H9 (cell line): Measurements from ENCODE around the gene MMEL1. TPM values are rescaled to one million over a fixed set of nuclear protein-coding genes. Genes with fewer than 3 reads are reported as not detected.

Experiments
- DNase-seq: peaks from one replicate; pipeline ENCODE4 v3.0.0-alpha.2; 2017
- H2AFZ ChIP-seq: one replicate; pipeline ENCODE4 v1.6.1; 2013; ENCODE audit warnings: mild to moderate bottlenecking, low read length, control low read depth, moderate library complexity
- H2AK5ac ChIP-seq: 2 replicates; pipeline ENCODE4 v1.6.1; 2013; ENCODE audit warnings: low read length, control low read depth, mixed read lengths; ENCODE audit not compliant: insufficient read length
- H2BK120ac ChIP-seq: one replicate; pipeline ENCODE4 v1.6.1; 2013; ENCODE audit warnings: low read depth, mild to moderate bottlenecking, low read length, control low read depth, inconsistent platforms; ENCODE audit not compliant: poor library complexity, severe bottlenecking
- H2BK12ac ChIP-seq: 2 replicates; pipeline ENCODE4 v1.6.1; 2013; ENCODE audit warnings: low read length, control low read depth, mixed read lengths, low read depth; ENCODE audit not compliant: insufficient read length
- H2BK15ac ChIP-seq: 2 replicates; pipeline ENCODE4 v1.6.1; 2013; ENCODE audit warnings: low read depth, low read length, control low read depth
- H2BK20ac ChIP-seq: one replicate; pipeline ENCODE4 v1.6.1; 2013; ENCODE audit warnings: low read depth, mild to moderate bottlenecking, low read length, control low read depth, inconsistent platforms; ENCODE audit not compliant: poor library complexity, severe bottlenecking
- H2BK5ac ChIP-seq: 2 replicates; pipeline ENCODE4 v1.6.1; 2013; ENCODE audit warnings: low read length, control low read depth, mixed read lengths; ENCODE audit not compliant: insufficient read length
- H3K14ac ChIP-seq: 2 replicates; pipeline ENCODE4 v1.6.1; 2013; ENCODE audit warnings: low read length, control low read depth; ENCODE audit not compliant: insufficient read depth
- H3K18ac ChIP-seq: 2 replicates; pipeline ENCODE4 v1.6.1; 2013; ENCODE audit warnings: low read depth, mild to moderate bottlenecking, mixed read lengths, low read length, control low read depth; ENCODE audit not compliant: insufficient read length
- H3K23ac ChIP-seq: 2 replicates; pipeline ENCODE4 v1.6.1; 2013; ENCODE audit warnings: low read length, control low read depth, mixed read lengths, low read depth; ENCODE audit not compliant: insufficient read length
- H3K23me2 ChIP-seq: 2 replicates; pipeline ENCODE4 v1.6.1; 2013; ENCODE audit warnings: low read depth, mild to moderate bottlenecking, mixed read lengths, low read length, control low read depth; ENCODE audit not compliant: insufficient read length, poor library complexity, severe bottlenecking
- H3K27ac ChIP-seq: 2 replicates; pipeline ENCODE4 v1.5.1; 2013; ENCODE audit warnings: low read length, control low read depth, mixed read lengths, low read depth; ENCODE audit not compliant: insufficient read length
- H3K27me3 ChIP-seq: 2 replicates; pipeline ENCODE4 v1.6.1; 2013; ENCODE audit warnings: low read length, control low read depth, inconsistent platforms; ENCODE audit not compliant: insufficient read depth
- H3K4ac ChIP-seq: 2 replicates; pipeline ENCODE4 v1.6.1; 2013; ENCODE audit warnings: low read depth, mild to moderate bottlenecking, control low read depth, inconsistent platforms, low read length, moderate library complexity
- H3K4me1 ChIP-seq: 2 replicates; pipeline ENCODE4 v1.6.1; 2013; ENCODE audit warnings: low read length, control low read depth, inconsistent platforms; ENCODE audit not compliant: insufficient read depth
- H3K4me2 ChIP-seq: 2 replicates; pipeline ENCODE4 v1.6.1; 2013; ENCODE audit warnings: low read length, control low read depth, mixed read lengths; ENCODE audit not compliant: insufficient read length, insufficient read depth
- H3K56ac ChIP-seq: 2 replicates; pipeline ENCODE4 v1.6.1; 2013; ENCODE audit warnings: low read depth, mild to moderate bottlenecking, mixed read lengths, low read length, control low read depth; ENCODE audit not compliant: insufficient read length
- H3K79me1 ChIP-seq: 2 replicates; pipeline ENCODE4 v1.6.1; 2013; ENCODE audit warnings: low read depth, mild to moderate bottlenecking, moderate library complexity, low read length, control low read depth, inconsistent platforms; ENCODE audit not compliant: insufficient read depth, poor library complexity, severe bottlenecking
- H3K79me2 ChIP-seq: 2 replicates; pipeline ENCODE4 v1.6.1; 2013; ENCODE audit warnings: low read length, control low read depth, inconsistent platforms; ENCODE audit not compliant: insufficient read depth
- H3K9ac ChIP-seq: 2 replicates; pipeline ENCODE4 v1.6.1; 2013; ENCODE audit warnings: low read length, control low read depth, mixed read lengths; ENCODE audit not compliant: insufficient read length; ENCODE audit errors: extremely low read depth
- H3K9me3 ChIP-seq: one replicate; pipeline ENCODE4 v1.6.1; 2013; ENCODE audit warnings: low read depth, low read length, inconsistent platforms; ENCODE audit not compliant: control insufficient read depth
- H3T11ph ChIP-seq: one replicate; pipeline ENCODE4 v1.6.1; 2013; ENCODE audit warnings: mild to moderate bottlenecking, low read length, control low read depth, inconsistent platforms
- H4K20me1 ChIP-seq: one replicate; pipeline ENCODE4 v1.6.1; 2013; ENCODE audit not compliant: control insufficient read depth, insufficient read length, insufficient read depth
- H4K5ac ChIP-seq: 2 replicates; pipeline ENCODE4 v1.6.1; 2013; ENCODE audit warnings: low read depth, mild to moderate bottlenecking, mixed read lengths, low read length, control low read depth; ENCODE audit not compliant: insufficient read length
- H4K8ac ChIP-seq: replicated peaks from 2 replicates; pipeline ENCODE4 v1.6.1; 2013; ENCODE audit warnings: low read length, control low read depth, mixed read lengths, low read depth; ENCODE audit not compliant: insufficient read length
- H4K91ac ChIP-seq: 2 replicates; pipeline ENCODE4 v1.6.1; 2013; ENCODE audit warnings: low read depth, mild to moderate bottlenecking, moderate library complexity, mixed read lengths, low read length, control low read depth; ENCODE audit not compliant: insufficient read length
- H3K27ac Mint-ChIP-seq, 3 experiments: 2 replicates in 2 of 3; 3 replicates in 1 of 3; pipeline ENCODE4 v1.8.0; 2020 to 2021; ENCODE audit warnings: mixed read lengths in 3 of 3, mild to moderate bottlenecking in 1 of 3, moderate library complexity in 1 of 3
- H3K27me3 Mint-ChIP-seq: 2 replicates; pipeline ENCODE4 v1.8.0; 2021; ENCODE audit warnings: low read depth, mild to moderate bottlenecking, moderate library complexity, mixed read lengths
- H3K36me3 Mint-ChIP-seq, 3 experiments: 2 replicates in 2 of 3; 3 replicates in 1 of 3; pipeline ENCODE4 v1.8.0; 2020 to 2021; ENCODE audit warnings: low read depth in 3 of 3, mixed read lengths in 3 of 3; ENCODE audit not compliant: insufficient read depth in 1 of 3
- H3K4me1 Mint-ChIP-seq, 2 experiments: 2 replicates each; pipeline ENCODE4 v1.8.0; 2020; ENCODE audit warnings: mixed read lengths in 2 of 2
- H3K4me3 Mint-ChIP-seq, 2 experiments: 2 replicates in 1 of 2; 3 replicates in 1 of 2; pipeline ENCODE4 v1.8.0; 2020 to 2021; ENCODE audit warnings: mild to moderate bottlenecking in 2 of 2, mixed read lengths in 2 of 2, moderate library complexity in 1 of 2
- H3K9me3 Mint-ChIP-seq, 2 experiments: 2 replicates in 1 of 2; 3 replicates in 1 of 2; pipeline ENCODE4 v1.8.0; 2020; ENCODE audit warnings: mild to moderate bottlenecking in 2 of 2, mixed read lengths in 2 of 2, moderate library complexity in 1 of 2
- WGBS: extraction: QIAGEN DNeasy Blood & Tissue Kit; methylation state at CpG from one replicate; pipeline ENCODE4 v1.1.7; 2013; ENCODE audit warnings: missing lambda C conversion rate, low lambda C conversion rate, mixed read lengths; ENCODE audit not compliant: insufficient read length; ENCODE audit errors: extremely low coverage; 5-methylcytosine and 5-hydroxymethylcytosine counted together
- total RNA-seq: library from RNA; stranded (reverse); gene quantifications from 2 replicates; pipeline ENCODE4 v1.2.1, GENCODE V29; 2021
- TF ChIP-seq, protein P1 (sequence below): fragments of 200-600 bp; sonication (generic); conservative IDR thresholded peaks from 3 replicates; pipeline ENCODE4 v1.8.0; 2021; ENCODE audit warnings: antibody characterized with exemption, mild to moderate bottlenecking

MMEL1 gene
- total RNA-seq, 1 experiment from 2014 or later = 0.42 TPM

DNA sequence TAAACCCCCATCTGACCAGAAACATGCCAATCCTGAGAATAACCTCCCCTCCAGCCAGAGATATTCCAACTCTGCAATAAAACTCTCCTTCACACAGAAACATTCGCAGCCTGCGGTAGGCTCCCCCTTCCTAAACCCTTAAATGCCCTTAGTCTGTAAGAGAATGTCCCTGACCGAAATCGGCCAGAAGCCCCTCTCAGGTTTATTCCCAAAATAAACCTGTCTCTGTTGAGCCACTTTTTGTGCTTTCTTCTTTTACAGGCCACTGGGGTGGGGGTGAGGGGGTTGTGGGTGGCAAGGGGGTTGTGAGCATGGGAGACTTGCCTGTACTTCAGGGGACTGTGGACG lies 41.6 kb downstream of the MMEL1 start:
- Histone ChIP-seq H2AFZ (no peak overlapping the region), H3K23me2 (peaks cover 4% of the 10 kb centered on the region), H2BK20ac (no peak overlapping the region), H3K18ac (no peak overlapping the region), H4K8ac (no peak overlapping the region), H3T11ph (no peak overlapping the region), H3K4ac (no peak overlapping the region), H4K91ac (no peak overlapping the region), H2BK15ac (no peak overlapping the region), H3K14ac (no peak overlapping the region), H3K4me2 (no peak overlapping the region), H2AK5ac (no peak overlapping the region), H3K9ac (no peak overlapping the region), H2BK120ac (no peak overlapping the region), H3K56ac (no peak overlapping the region), H3K23ac (no peak overlapping the region), H3K27me3 (no peaks in the 10 kb centered on the region), H3K9me3 (no peaks in the 10 kb centered on the region), H3K4me1 (no peaks in the 10 kb centered on the region), H4K20me1 (no peaks in the 10 kb centered on the region), H3K79me1 (no peaks in the 10 kb centered on the region), H3K79me2 (no peaks in the 10 kb centered on the region), H3K27ac (no peak overlapping the region), H4K5ac (no peak overlapping the region), H2BK12ac (no peak overlapping the region), H2BK5ac (no peak overlapping the region)
- TF ChIP-seq, protein P1, sequence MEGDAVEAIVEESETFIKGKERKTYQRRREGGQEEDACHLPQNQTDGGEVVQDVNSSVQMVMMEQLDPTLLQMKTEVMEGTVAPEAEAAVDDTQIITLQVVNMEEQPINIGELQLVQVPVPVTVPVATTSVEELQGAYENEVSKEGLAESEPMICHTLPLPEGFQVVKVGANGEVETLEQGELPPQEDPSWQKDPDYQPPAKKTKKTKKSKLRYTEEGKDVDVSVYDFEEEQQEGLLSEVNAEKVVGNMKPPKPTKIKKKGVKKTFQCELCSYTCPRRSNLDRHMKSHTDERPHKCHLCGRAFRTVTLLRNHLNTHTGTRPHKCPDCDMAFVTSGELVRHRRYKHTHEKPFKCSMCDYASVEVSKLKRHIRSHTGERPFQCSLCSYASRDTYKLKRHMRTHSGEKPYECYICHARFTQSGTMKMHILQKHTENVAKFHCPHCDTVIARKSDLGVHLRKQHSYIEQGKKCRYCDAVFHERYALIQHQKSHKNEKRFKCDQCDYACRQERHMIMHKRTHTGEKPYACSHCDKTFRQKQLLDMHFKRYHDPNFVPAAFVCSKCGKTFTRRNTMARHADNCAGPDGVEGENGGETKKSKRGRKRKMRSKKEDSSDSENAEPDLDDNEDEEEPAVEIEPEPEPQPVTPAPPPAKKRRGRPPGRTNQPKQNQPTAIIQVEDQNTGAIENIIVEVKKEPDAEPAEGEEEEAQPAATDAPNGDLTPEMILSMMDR = no peak
- peaks cover 2% of the 10 kb centered on the region; the same call in 1 of the 2 replicates for H3K27me3 Mint-ChIP-seq
- DNase-seq = no peak
- peaks cover 0 to 3% of the 10 kb centered on the region in 2 experiments; a peak in 1 of 4 replicates for H3K4me1 Mint-ChIP-seq
- H3K4me3 Mint-ChIP-seq = peak overlapping the region in 1 of 2 experiments; percentile 3; a peak in 1 of 5 replicates
- H3K9me3 Mint-ChIP-seq = peaks cover 4 to 11% of the 10 kb centered on the region in 2 experiments; a peak in 3 of 5 replicates
- H3K27ac Mint-ChIP-seq = no peak overlapping the region
- WGBS = no CpG with 5 or more reads among the region's 5 CpGs
- H3K36me3 Mint-ChIP-seq = peaks cover 8 to 24% (median 13%) of the 10 kb centered on the region in 3 experiments
